Esophagus squamous epithelium (tissue), 5 donors: ENCODE measurements around the gene CTNNA2. TPM values are rescaled to one million over a fixed set of nuclear protein-coding genes. Genes with fewer than 3 reads are reported as not detected.

Experiments
- DNase-seq: peaks from one replicate; lab custom pipeline; 2025; lab: John Stamatoyannopoulos, UW
- H3K27ac ChIP-seq, 4 donors: fragments of 200-600 bp; sonication (generic); one replicate each; pipeline ENCODE4 v1.5.1; 2016 to 2019; ENCODE audit warnings: mild to moderate bottlenecking in 1 of 4
- H3K27me3 ChIP-seq, 4 donors: fragments of 200-600 bp; sonication (generic); 1 replicate in 3 of 4; 2 replicates in 1 of 4; pipeline versions ENCODE4 v1.5.1 to v1.6.0; 2017 to 2021; ENCODE audit warnings: antibody characterized with exemption in 1 of 4
- H3K36me3 ChIP-seq, 3 donors: fragments of 200-600 bp; sonication (generic); one replicate each; pipeline ENCODE4 v1.5.1; 2016 to 2019
- H3K4me1 ChIP-seq, 3 donors: fragments of 200-600 bp; sonication (generic); one replicate each; pipeline ENCODE4 v1.5.1; 2017 to 2019
- H3K4me3 ChIP-seq, 4 donors: fragments of 200-600 bp; sonication (generic); 1 replicate in 3 of 4; 2 replicates in 1 of 4; pipeline ENCODE4 v1.5.1; 2016 to 2019; ENCODE audit warnings: mild to moderate bottlenecking in 2 of 4, moderate library complexity in 1 of 4
- H3K9me3 ChIP-seq, 3 donors: fragments of 200-600 bp; sonication (generic); one replicate each; pipeline ENCODE4 v1.5.1; 2016 to 2019
- POLR2A ChIP-seq, 4 donors: fragments of 450-650 bp; IDR thresholded peaks; one replicate each; pipeline ENCODE4 v1.6.1; 2017; ENCODE audit warnings: antibody characterized with exemption in 4 of 4, mild to moderate bottlenecking in 4 of 4, moderate library complexity in 3 of 4
- WGBS, 2 donors: methylation state at CpG; one replicate each; pipeline ENCODE4 v1.1.5; 2018; 5-methylcytosine and 5-hydroxymethylcytosine counted together
- intact Hi-C: fragments of 100-400 bp; cut with DNase I; formaldehyde crosslinking; loops from one replicate; pipeline ENCODE4 v1.15.0; 2022
- total RNA-seq, 4 donors: library from RNA; depleted of rRNA; stranded (reverse); fragments of >200 nt; gene quantifications; one replicate each; pipeline ENCODE4 v1.1.0, GENCODE V29; 2016
- TF ChIP-seq, protein P1 (sequence below), 6 experiments: fragments of 450-650 bp in 4 of 6; fragments of 200-600 bp in 2 of 6; sonication (generic) in 2 of 6; IDR thresholded peaks; one replicate each; pipeline ENCODE4 v1.5.1; 2016 to 2019; ENCODE audit warnings: antibody characterized with exemption in 6 of 6, mild to moderate bottlenecking in 4 of 6, moderate library complexity in 4 of 6
- donor health status: DM: yes; HTN: yes; CAD: no.

CTNNA2 gene
- total RNA-seq, 4 donors from 2014 or later: not detected

DNA sequence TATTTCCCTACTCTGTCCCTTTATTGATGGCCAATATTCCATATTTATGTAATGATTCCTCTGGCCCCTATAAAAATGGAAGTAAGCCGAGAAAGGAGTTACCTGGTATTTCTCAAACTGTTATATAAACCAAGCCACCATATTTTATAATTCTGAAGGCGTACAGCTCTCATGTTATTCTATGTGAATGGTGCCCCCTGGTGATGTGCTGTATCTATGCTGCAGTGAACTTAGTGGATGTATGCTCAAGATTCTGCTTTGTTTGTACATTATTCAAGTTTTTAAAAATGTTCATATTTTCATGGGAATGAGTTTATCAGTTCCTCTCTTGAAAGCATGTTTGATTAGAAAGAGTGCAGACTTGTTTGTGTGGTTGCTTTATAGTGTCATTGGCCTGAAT is 986.2 kb downstream of the CTNNA2 start:
- intact Hi-C loops: no loop called here
- H3K27me3 ChIP-seq: no peaks in the 10 kb centered on the region
- no peak overlapping the region for H3K27ac ChIP-seq
- TF ChIP-seq, protein P1, sequence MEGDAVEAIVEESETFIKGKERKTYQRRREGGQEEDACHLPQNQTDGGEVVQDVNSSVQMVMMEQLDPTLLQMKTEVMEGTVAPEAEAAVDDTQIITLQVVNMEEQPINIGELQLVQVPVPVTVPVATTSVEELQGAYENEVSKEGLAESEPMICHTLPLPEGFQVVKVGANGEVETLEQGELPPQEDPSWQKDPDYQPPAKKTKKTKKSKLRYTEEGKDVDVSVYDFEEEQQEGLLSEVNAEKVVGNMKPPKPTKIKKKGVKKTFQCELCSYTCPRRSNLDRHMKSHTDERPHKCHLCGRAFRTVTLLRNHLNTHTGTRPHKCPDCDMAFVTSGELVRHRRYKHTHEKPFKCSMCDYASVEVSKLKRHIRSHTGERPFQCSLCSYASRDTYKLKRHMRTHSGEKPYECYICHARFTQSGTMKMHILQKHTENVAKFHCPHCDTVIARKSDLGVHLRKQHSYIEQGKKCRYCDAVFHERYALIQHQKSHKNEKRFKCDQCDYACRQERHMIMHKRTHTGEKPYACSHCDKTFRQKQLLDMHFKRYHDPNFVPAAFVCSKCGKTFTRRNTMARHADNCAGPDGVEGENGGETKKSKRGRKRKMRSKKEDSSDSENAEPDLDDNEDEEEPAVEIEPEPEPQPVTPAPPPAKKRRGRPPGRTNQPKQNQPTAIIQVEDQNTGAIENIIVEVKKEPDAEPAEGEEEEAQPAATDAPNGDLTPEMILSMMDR (IDR thresholded peaks at IDR 0.05): peak in 2 of 6 experiments; percentile 31 to 54
- TF ChIP-seq POLR2A (IDR thresholded peaks at IDR 0.05): no peak
- no peaks in the 10 kb centered on the region for H3K36me3 ChIP-seq
- no peak overlapping the region for H3K4me3 ChIP-seq
- no peaks in the 10 kb centered on the region for H3K9me3 ChIP-seq
- H3K4me1 ChIP-seq: no peaks in the 10 kb centered on the region
- WGBS, 2 donors: 32 to 35% methylated on average over 2 of the region's 2 CpGs
- DNase-seq: no peak

DNA sequence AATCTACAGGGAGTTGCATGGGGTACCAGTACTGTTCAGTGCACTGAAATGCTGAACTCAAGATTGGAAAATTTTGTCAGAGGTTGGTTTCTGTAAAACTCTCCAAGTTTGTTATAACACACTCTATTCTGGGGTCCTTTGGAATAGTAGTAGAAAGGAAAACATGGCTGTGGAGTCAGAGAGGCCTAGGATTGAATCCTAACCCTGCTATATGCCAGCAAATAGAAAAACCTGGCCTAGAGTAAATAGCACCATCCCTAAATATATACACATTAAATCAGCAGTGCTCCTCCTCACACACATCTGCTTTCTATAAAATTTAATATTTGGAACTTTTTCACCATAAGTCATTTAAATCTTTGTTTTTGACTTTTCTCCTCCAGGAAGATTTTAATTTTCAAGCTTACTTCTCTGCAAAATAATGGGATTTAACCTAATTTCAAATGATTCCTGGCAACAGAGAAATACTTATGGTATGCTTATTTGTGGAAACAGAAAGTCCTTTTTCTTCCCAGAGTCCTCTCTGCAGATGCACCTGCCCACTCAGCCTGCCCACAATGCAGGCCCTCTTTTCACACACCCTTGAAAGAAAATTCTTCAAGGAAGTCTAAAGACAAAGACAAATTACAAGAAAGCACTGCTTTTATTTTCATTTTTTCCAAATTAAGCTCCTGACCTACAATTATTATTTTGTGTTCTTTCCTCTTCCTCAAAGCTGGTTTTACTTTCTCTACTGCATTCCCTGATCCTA is 989.2 kb downstream of the CTNNA2 start:
- Histone ChIP-seq H3K27ac (no peak overlapping the region), H3K4me3 (no peak overlapping the region), H3K9me3 (no peaks in the 10 kb centered on the region), H3K36me3 (no peaks in the 10 kb centered on the region), H3K4me1 (no peaks in the 10 kb centered on the region), H3K27me3 (no peaks in the 10 kb centered on the region)
- TF ChIP-seq POLR2A (IDR thresholded peaks at IDR 0.05): no peak
- TF ChIP-seq, protein P1 (IDR thresholded peaks at IDR 0.05): no peak
- DNase-seq: no peak
- intact Hi-C loops: no loop called here

DNA sequence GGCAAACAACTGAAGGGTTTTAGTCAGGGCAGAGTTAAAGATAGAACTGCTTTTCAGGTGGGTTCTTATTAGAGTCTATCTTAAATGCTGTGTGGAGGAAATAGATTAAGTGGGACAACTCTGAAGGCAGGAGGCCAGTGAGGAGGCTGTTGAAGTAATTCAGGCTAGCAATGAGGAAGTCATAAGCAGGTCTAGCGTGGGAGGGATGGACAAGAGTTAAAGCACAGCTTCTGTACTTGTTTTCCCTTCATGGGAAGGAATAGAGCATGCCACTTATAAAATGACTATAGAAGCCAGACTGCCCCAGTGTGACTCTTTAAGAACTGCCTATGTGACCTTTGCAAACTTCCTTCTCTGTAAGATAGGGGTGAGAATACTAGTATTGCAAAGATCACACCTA is 993.7 kb downstream of the CTNNA2 start:
- H3K9me3 ChIP-seq: no peaks in the 10 kb centered on the region
- no peaks in the 10 kb centered on the region for H3K36me3 ChIP-seq
- DNase-seq: no peak
- intact Hi-C loops: no loop called here
- H3K4me1 ChIP-seq: no peaks in the 10 kb centered on the region
- 50 to 75% methylated on average over 1 of the region's 1 CpG for WGBS, 2 donors
- no peaks in the 10 kb centered on the region for H3K27me3 ChIP-seq
- no peak overlapping the region for H3K27ac ChIP-seq
- TF ChIP-seq, protein P1 (IDR thresholded peaks at IDR 0.05): no peak
- no peak for TF ChIP-seq POLR2A (IDR thresholded peaks at IDR 0.05)
- H3K4me3 ChIP-seq: no peak overlapping the region

DNA sequence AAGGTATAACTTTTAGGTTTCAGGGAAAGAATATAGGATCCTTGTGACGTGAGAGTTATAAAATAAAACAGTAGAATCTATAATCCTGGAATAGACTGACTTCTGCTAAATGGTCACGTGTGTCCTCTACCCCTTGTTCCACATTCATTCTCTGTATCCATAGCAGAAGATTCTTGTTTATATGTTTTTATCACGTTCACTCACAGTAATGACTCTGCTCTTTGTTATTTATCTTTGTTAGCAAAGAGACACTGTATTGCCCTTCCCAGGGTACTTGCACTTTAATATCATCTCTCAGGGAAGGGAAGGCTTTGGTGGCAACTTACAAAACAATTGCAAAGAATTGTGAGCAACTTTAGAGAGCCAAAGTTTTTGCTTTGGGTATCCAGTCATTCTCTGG is 997.9 kb downstream of the CTNNA2 start:
- no peaks in the 10 kb centered on the region for H3K36me3 ChIP-seq
- H3K9me3 ChIP-seq: no peaks in the 10 kb centered on the region
- intact Hi-C loops: no loop called here
- TF ChIP-seq, protein P1 (IDR thresholded peaks at IDR 0.05): no peak
- TF ChIP-seq POLR2A (IDR thresholded peaks at IDR 0.05): no peak
- no peak for DNase-seq
- WGBS, 2 donors: 59% methylated on average over 3 of the region's 3 CpGs
- H3K4me3 ChIP-seq: no peak overlapping the region
- H3K27me3 ChIP-seq: no peaks in the 10 kb centered on the region
- H3K4me1 ChIP-seq: no peaks in the 10 kb centered on the region
- H3K27ac ChIP-seq: no peak overlapping the region

DNA sequence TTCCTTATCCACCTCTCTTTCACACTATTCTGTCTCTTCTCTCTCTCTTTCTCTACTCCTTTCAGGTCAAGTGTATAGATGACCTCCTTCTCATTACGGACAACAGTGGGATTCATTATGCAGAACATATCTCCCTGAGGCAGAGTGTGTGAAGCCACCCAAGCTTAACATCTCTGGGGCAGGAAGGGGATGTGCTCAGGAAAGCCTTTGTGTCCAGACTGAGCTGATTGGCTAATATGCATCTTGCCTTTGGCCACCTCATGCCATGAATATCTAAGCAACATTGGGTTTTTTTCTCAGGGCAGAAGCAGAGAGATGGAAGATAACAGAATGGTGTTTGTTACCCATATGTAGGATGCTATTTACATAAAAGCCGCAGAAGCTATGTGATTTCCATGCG is 1003.1 kb downstream of the CTNNA2 start:
- intact Hi-C loops: no loop called here
- Histone ChIP-seq H3K27me3 (no peaks in the 10 kb centered on the region), H3K4me3 (no peak overlapping the region), H3K27ac (no peak overlapping the region), H3K4me1 (no peaks in the 10 kb centered on the region), H3K9me3 (no peaks in the 10 kb centered on the region), H3K36me3 (no peaks in the 10 kb centered on the region)
- TF ChIP-seq POLR2A (IDR thresholded peaks at IDR 0.05): no peak
- TF ChIP-seq, protein P1 (IDR thresholded peaks at IDR 0.05): no peak
- DNase-seq: no peak
- WGBS, 2 donors: 67 to 89% methylated on average over 2 to 3 of the region's 3 CpGs
